Adipose tissue (tissue), 3 donors: ENCODE data around the gene PARD6B. TPM values are rescaled to one million over a fixed set of nuclear protein-coding genes. Genes with fewer than 3 reads are reported as not detected.

ENCODE experiments used
- H3K27ac ChIP-seq: one replicate; pipeline ENCODE4 v1.5.1; 2013; ENCODE audit warnings: low read depth, low read length
- WGBS, 3 donors: extraction: QIAGEN DNeasy Blood & Tissue Kit; methylation state at CpG; one replicate each; pipeline ENCODE4 v1.1.7; 2013; 5-methylcytosine and 5-hydroxymethylcytosine counted together
- polyA plus RNA-seq, 3 donors: library from polyadenylated mRNA; stranded (reverse); fragments of 200-250 nt; gene quantifications; one replicate each; pipeline ENCODE4 v1.2.3, GENCODE V29; 2013
- donor health status: healthy with polysubstance abuse.
- donor health status: Bipolar disorder and iron deficiency.
- donor health status: healthy.

The PARD6B gene
- polyA plus RNA-seq, 3 donors: 0.43 to 1.0 (median 0.45) TPM

DNA sequence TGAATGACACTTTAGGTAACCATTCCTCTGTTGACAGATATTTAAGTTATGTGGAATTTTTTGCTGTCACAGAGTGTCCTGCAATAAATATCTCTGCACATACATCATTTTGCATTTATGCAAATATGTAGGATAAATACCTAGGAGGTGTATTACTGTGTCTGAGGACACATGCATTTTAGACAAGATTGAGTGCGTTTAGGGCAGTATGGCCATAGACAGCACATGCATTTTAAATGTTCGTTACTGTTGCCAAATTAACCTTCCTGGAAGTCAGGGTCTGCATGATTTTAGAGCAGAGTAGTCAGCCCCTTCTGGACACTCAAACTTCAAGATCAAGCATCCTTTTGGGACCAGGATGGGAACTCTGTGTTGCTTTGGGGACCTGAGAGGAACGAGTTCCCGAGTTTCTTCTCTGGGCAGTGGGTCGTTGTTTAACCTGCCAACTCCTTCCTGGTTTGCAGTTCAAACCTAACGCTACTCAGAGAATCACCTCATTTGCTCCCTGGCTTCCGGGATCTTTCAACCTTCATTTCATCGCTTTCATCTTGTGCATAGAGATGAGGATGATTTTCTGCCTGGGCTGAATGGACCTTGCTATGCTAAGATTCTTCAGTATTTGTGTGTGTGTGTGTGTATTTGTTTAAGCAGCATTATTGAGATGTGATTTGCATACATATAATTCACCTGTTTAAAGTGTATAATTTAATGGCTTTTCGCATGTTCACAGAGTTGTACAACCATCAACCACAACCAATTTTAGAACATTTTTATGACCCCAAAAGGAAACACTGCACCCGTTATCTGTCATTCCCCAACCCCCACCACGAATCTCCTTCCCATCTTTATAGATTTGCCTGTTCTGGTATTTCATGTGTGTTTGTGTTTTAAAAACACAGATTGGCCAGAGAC is 73.3 kb downstream of the PARD6B start:
- WGBS, 3 donors: 39 to 55% (median 40%) methylated on average over 11 of the region's 11 CpGs
- H3K27ac ChIP-seq: no peak overlapping the region

DNA sequence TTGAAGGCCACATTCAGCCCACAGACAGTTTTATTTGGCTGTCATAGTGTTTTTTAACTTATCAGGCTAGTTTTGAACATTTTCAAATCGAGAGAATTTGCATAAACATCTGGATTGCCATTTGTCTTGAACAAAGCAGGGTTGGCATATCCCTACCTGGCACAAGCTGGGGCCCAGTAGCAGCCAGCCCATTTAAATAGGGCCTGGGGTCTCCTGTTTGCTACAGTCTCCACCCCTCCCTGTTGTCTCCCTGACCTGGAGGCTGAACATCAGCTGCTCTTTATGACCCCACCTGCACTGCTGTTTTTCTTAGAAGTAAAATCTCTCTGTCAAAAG is 73.9 kb downstream of the PARD6B start:
- 31 to 53% (median 37%) methylated on average over 1 of the region's 1 CpG for WGBS, 3 donors
- no peak overlapping the region for H3K27ac ChIP-seq

DNA sequence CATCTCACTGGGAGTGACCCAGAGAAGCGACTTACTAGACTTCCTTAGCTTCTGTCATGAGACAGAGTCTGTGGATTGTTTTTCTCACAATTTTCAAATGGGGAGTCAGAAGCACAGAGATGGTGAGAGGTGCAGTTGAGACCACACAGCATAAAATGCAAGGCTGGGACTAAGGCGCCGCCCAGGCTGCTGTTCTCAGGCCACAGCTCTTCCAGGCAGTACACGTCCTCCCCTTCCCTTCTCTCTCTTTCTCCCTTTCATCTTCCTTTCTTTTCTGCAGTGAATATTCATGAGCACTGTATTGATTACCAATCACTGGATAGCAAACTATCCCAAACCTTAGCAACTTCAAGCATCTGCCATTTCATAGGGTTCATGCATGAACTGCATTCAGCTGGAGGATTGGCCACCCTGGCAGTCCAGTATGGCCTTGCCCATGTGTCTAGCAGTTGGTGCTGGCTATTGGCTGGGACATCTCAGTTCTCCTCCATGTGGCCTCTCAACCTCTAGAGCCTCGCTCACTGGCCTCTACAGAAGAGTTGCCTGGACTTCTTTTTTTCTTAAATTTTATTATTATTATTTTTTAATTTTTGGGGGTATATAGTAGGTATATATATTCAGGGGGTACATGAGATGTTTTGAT is 74.9 kb downstream of the PARD6B start:
- whole genome bisulfite sequencing, 3 donors: 92 to 94% (median 93%) methylated on average over 5 of the region's 5 CpGs

More for the DNA sequence above, 74.9 kb downstream of the PARD6B start:
- no peak overlapping the region for H3K27ac ChIP-seq

Other genes starting within 250 kb of the PARD6B start
- 10 to 100 TPM in 2 of 3 donors, 1 to 10 TPM in 1; 7.6 to 31.7 (median 15.5) TPM for gene PTPN1, start 221.2 kb upstream of the PARD6B start, polyA plus RNA-seq
- 10 to 100 TPM in 2 of 3 donors, 1 to 10 TPM in 1; 5.3 to 42.7 (median 23.7) TPM for gene RIPOR3, start 40.0 kb upstream of the PARD6B start, polyA plus RNA-seq
- gene BCAS4, start 63.5 kb downstream of the PARD6B start, polyA plus RNA-seq: 1 to 10 TPM in 2 of 3 donors, under 1 TPM in 1; 0.73 to 1.5 (median 1.3) TPM
- gene ADNP, start 199.9 kb downstream of the PARD6B start, polyA plus RNA-seq: 10 to 100 TPM; 11.2 to 22.7 (median 17.7) TPM
- 10 to 100 TPM; 44.6 to 54.4 (median 47.4) TPM for gene DPM1, start 227.0 kb downstream of the PARD6B start, polyA plus RNA-seq
- gene MOCS3, start 227.2 kb downstream of the PARD6B start, polyA plus RNA-seq: 1 to 10 TPM; 1.7 to 2.6 (median 2.0) TPM